GM12873 (cell line): Measurements from ENCODE around the gene PRKAG2.

Experiments used
- TF ChIP-seq, protein P1 (sequence below): IDR thresholded peaks from 2 replicates; pipeline ENCODE4 v1.5.1; 2012; ENCODE audit warnings: low read depth, mild to moderate bottlenecking, moderate library complexity, low read length, control low read depth; ENCODE audit not compliant: insufficient read depth; ENCODE audit errors: missing control alignments

Gene PRKAG2

DNA sequence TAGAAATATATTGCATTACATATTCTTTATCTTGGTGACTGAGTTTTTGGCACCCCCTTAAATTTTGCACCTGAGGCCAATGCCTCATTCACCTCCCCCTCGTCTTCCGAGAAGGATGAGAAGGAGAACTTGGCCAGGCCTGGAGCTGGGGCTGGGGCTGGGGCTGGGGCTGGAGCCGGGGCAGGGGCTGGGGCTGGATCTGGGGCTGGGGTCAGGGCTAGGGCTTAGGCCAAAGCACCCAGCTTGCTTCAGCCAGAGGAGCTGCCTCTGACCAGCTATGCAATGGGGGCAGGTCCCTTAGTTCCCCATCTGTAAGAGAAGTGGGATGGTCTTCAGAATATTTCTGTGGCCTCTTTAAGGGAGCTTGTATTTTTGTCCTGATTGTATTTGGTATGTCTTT lies 3.8 kb upstream of the PRKAG2 start:
- TF ChIP-seq, protein P1, sequence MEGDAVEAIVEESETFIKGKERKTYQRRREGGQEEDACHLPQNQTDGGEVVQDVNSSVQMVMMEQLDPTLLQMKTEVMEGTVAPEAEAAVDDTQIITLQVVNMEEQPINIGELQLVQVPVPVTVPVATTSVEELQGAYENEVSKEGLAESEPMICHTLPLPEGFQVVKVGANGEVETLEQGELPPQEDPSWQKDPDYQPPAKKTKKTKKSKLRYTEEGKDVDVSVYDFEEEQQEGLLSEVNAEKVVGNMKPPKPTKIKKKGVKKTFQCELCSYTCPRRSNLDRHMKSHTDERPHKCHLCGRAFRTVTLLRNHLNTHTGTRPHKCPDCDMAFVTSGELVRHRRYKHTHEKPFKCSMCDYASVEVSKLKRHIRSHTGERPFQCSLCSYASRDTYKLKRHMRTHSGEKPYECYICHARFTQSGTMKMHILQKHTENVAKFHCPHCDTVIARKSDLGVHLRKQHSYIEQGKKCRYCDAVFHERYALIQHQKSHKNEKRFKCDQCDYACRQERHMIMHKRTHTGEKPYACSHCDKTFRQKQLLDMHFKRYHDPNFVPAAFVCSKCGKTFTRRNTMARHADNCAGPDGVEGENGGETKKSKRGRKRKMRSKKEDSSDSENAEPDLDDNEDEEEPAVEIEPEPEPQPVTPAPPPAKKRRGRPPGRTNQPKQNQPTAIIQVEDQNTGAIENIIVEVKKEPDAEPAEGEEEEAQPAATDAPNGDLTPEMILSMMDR = no peak

DNA sequence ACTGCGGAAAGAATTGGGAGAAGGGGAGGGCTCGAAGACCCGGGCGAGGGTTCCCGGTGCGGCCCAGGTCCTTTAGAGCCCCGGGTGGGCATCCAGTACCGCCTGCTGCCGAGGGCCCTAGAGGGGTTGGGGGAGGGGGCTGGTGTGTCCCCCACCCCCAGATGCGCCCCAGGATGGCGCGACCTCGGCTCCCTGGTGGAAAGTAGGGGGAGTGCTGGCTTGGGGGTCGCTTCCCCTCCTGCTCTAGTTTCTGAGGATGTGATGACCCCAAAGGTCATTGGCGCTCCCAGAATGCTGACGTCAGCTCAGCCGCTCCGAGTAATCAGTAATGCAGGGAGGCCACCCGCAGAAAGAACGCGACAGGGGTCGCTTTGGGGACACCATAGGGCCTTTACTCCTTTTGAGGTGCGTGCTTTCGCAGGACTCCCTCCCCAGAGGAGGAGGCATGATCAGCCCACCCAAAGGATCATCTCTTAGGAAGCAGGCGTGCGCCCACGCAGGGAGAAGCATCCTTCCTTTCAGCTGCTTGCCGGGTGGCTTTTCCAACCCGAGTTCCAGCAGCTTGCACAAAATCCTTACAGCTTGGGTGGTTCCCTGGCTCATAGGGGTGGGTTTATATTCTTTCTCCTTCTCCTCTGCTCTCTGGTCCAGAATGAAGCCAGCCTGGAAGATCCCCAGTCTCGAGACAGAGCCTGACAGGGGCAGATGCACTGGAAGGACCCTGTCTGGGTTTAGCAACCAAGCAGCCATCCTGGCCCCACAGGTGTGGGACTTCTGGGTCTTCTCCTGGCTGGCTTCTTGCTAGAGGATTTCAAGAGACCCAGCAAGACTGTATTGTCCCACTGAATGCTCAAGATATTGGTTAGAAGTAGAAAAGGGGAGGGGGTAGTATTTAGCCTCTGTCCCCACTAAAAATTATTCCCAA lies 1.3 kb upstream of the PRKAG2 start:
- TF ChIP-seq, protein P1 = no peak

DNA sequence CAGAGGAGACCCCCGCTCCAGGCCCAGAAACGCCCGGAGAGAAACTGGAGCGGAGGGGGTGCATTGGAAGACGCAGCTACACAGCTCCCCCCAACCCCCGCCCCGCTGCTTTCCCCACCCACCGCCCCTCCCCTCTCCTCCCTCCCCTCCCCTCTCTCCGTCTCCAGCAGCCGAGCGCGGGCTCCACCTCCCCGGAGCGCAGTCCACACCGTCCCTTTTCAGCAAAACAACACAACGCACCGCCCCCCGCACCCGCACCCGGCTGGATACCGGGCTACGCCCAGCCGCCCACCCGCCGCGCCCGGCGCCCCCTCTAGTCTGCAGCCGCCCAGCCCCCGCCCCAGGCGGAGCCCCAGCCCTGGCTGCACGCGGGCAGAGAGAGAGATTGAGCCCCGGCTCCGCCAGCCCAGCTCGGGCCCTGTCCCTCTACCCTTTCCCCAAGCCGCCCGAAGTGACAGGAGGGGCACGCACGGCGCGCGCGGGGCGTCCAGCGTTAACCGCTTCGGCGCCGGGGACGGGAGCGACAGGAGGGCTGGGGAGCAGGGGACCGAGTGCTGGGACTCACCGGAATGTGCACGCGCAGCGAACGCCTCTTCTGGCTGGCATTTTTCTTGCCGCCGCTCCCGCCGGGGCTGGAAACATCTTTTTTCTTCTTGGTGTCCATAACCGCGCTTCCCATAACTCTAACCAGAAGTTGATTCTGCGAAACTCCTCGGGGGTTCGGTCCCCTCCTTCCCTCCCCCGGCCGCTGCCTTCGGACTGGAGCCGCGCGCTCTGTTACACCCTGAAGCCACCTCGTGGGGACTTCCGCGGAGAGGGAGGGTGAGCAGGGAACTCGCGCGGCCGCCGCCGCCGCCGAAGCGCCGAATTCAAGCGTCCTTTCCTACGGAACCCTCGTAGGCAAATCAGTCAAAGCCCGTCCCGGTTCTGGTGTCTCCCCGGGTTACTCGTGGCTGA lies 695 bp downstream of the PRKAG2 start:
- TF ChIP-seq, protein P1 = no peak

DNA sequence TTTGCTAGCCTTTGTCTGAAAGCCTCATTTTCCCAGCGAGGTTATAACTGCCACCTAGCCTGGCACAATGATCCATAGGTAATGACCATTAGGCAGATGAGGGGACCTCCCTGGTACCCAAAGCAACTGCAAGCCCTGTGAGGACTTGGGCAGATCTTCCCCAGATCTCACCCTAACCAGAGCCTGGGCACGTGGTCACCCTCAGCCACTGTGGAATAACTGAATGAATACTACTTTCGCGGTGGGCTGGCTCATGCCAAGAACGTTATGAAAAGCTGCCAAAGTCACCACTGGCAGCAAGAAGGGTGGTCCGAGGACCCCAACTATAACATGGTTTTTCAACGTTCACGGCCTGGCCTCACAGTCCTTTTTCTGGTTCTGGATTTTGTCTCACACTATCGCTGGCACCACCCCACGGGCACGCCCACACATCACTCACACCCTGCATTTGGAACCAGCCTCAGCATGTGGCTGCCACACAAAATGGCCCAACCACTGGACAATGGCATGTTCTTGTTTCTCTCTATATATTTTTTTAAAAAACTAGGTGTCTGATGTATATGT lies 3.4 kb downstream of the PRKAG2 start:
- TF ChIP-seq, protein P1 = no peak

DNA sequence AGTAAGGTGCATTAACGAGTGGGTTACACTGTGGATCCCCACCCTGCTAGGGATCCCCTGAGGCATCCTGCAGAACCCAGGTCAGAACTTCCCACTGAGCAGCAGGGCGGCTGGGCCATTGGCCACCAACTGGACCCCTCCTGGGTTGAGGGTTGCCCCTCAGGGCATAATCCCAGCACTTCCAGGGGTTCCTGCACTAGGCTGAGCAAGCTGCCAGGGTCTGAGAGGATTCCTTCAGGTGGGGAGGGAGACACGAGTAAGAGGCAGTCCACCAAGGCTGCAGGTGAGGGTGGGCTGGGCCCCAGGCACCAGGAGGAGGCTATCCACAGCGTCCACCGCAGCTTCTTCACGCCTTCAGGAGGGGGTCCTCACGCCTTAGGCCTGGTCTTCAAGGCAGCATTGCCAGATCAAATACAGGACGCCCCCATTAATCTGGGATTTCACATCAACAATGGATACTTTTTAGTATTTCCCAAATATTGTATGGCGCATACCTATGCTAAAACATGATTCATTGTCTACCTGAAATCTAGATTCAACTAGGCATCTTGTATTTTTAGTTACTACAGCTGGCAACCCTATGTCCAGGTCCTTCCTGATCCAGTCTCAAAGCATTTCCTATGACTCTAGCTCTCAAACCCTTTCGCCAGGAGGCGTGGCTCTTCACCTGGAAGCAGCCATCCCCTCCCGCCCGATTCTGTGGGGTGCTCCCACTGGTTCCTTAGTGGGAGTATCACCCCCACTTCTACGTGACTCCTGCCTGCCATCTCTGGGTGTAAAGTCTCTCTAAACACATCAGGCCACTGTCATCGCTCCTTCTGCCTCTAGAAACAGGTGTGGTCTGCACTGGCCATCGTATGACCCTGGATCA lies 4.1 kb downstream of the PRKAG2 start:
- TF ChIP-seq, protein P1 = no peak

DNA sequence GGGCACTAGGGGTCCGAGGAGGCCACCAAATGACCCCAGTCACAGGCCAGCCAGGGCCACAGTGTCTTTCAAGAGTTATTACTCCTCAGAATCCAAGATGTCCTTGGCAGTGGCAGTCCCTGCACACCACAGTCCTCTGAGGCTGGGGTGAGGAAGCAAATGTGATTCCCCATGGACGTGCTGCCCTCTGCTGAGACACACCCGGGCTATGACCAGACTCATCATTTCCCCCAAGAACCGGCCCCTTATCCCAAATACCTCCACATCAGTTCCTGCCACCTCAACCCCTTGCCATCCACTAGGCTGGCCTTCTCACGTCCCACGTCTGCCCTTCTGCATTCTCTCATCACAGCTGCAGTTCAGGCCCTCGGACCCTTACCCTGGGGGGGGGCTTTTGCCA lies 5.0 kb downstream of the PRKAG2 start:
- TF ChIP-seq, protein P1 = no peak
